Urinary bladder (tissue), 4 donors: ENCODE measurements around the gene HDLBP. TPM values are rescaled to one million over a fixed set of nuclear protein-coding genes. Genes with fewer than 3 reads are reported as not detected.
"Not testable (repeated sequence)": the region's sequence is repeated elsewhere in the genome, so short reads cannot be mapped to it uniquely, and the experiment has no call there.

Experiments
- DNase-seq: peaks from one replicate; pipeline ENCODE4 v3.0.0-alpha.2; 2015; ENCODE audit errors: extremely low spot score
- H3K27ac ChIP-seq: one replicate; pipeline ENCODE4 v1.5.1; 2013; ENCODE audit warnings: low read depth, mild to moderate bottlenecking, moderate library complexity
- H3K36me3 ChIP-seq: one replicate; pipeline ENCODE4 v1.6.1; 2013; ENCODE audit warnings: mild to moderate bottlenecking, moderate library complexity; ENCODE audit not compliant: insufficient read depth
- H3K4me1 ChIP-seq: one replicate; pipeline ENCODE4 v1.6.1; 2013; ENCODE audit warnings: mild to moderate bottlenecking, moderate library complexity; ENCODE audit not compliant: insufficient read depth
- H3K4me3 ChIP-seq: one replicate; pipeline ENCODE4 v1.5.1; 2013; ENCODE audit warnings: low read depth, low read length
- WGBS: extraction: QIAGEN DNeasy Blood & Tissue Kit; methylation state at CpG from one replicate; pipeline ENCODE4 v1.1.7; 2013; 5-methylcytosine and 5-hydroxymethylcytosine counted together
- polyA plus RNA-seq: library from polyadenylated mRNA; stranded (reverse); fragments of 200-250 nt; gene quantifications from one replicate; pipeline ENCODE4 v1.2.3, GENCODE V29; 2013
- total RNA-seq: library from RNA; depleted of rRNA; stranded (reverse); fragments of >200 nt; gene quantifications from one replicate; pipeline ENCODE4 v1.2.3, GENCODE V29; 2014
- donor health status: healthy with polysubstance abuse.
- donor health status: healthy.

The HDLBP gene
- total and polyA plus RNA-seq, 2 donors: 199 to 588 TPM

GRCh38 chr2:241321033-241321432 is 5.6 kb upstream of the HDLBP start:
- Histone ChIP-seq H3K27ac (no peak overlapping the region), H3K36me3 (no peaks in the 10 kb centered on the region), H3K4me1 (no peaks in the 10 kb centered on the region), H3K4me3 (no peak overlapping the region)
- WGBS: 32% methylated on average over 1 of the region's 1 CpG
- DNase-seq: no peak

DNA sequence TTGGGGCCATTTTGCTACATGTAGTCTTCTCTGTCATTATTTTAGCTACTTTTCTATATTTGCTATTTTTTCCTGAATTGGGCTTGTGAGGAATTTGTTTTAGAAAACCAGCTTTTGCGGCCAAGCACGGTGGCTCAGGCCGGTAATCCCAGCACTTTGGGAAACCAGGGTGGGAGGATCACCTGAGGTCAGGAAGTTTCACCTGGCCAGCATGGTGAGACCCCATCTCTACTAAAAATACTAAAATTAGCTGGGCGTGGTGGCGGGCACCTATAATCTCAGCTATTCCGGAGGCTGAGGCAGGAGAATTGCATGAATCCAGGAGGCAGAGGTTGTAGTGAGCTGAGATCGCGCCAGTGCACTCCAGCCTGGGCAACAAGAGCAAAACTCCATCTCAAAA is 4.9 kb upstream of the HDLBP start:
- DNase-seq: no peak
- WGBS: 91% methylated on average over 8 of the region's 8 CpGs

DNA sequence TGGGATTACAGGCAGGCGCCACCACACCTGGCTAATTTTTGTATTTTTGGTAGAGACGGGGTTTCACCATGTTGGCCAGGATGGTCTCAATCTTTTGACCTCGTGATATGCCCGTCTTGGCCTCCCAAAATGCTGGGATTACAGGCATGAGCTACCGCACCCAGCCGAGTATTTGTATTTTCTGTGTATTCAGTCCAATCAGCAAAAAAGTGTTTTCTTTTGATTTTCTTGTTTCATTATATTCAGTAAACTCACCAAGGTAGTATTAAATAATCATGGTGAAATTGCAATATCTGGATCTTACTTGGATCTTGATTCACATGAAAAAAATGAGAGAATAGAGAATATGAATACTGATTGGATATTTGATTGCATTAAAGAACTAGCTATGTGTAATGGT is 3.4 kb upstream of the HDLBP start:
- 92% methylated on average over 6 of the region's 6 CpGs for WGBS
- H3K4me1 ChIP-seq, H3K36me3 ChIP-seq, H3K4me3 ChIP-seq, DNase-seq, H3K27ac ChIP-seq: not testable (repeated sequence)

More for the DNA sequence above, 4.9 kb upstream of the HDLBP start:
- no peaks in the 10 kb centered on the region for H3K4me1 ChIP-seq
- H3K4me3 ChIP-seq: no peak overlapping the region
- no peak overlapping the region for H3K27ac ChIP-seq
- H3K36me3 ChIP-seq: no peaks in the 10 kb centered on the region

- no peaks in the 10 kb centered on the region for H3K4me1 ChIP-seq
- no peak for DNase-seq
- WGBS: 34% methylated on average over 4 of the region's 4 CpGs
- no peaks in the 10 kb centered on the region for H3K36me3 ChIP-seq
- no peak overlapping the region for H3K27ac ChIP-seq
- H3K4me3 ChIP-seq: peak overlapping the region; percentile 5
These were observed 1.9 kb upstream of the HDLBP start for GRCh38 chr2:241317391-241317790.

GRCh38 chr2:241316825-241317224 is 1.4 kb upstream of the HDLBP start:
- Histone ChIP-seq H3K36me3 (no peaks in the 10 kb centered on the region), H3K27ac (peak overlapping the region; percentile 86), H3K4me3 (peak overlapping the region; percentile 71), H3K4me1 (no peaks in the 10 kb centered on the region)
- WGBS: 7% methylated on average over 4 of the region's 4 CpGs
- DNase-seq: no peak

DNA sequence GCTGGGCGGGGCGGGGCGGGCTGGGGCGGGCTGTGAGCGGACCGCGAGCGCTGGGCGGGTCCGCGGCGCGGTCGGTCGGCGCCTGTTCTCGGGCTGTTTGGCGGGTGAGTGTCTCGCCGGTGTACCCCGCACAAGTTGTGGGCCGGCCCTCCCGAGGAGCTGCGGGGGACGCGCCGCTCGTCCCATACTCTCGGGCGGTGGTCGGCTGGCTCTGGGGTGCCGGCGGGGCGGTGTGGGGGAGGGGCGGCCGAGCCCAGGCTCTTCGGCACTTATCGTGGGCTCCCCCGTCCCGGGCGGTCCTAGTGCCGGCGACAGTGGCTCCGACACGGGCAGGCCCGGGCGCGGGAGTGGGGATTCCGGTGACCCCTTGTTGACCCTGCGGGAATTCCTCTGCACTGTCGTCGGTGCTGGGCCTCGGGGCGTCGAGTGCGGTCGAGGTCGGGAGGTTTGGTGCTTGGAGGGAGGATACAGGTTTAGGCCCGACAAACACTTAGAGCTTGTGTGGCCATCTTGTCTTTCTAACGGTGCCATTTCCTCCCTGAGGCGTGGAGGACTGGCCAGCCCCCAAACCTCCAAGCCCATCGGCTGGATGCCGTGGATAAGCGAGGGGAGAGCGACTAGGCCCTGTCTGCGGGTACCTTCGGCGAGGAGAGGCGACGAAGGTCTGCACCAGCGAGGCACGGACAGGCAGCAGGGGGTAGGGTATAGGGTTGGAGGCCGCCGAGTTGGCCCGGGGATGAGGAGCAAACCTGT is 583 bp upstream of the HDLBP start, which contains the start of gene SEPTIN2:
SEPTIN2 (plus strand) TSS at position 47 of the 753 bp plus-strand sequence. CDS start 8,308 bp downstream, outside the sequence.
- Histone ChIP-seq H3K27ac (peak within 1 kb of the TSS; percentile 99), H3K36me3 (no peaks in the 10 kb centered on the region), H3K4me3 (peak within 1 kb of the TSS; percentile 73), H3K4me1 (peaks cover 3% of the 10 kb centered on the region)
- peak; percentile 39 for DNase-seq
- whole genome bisulfite sequencing: under 1% methylated on average over 75 of the region's 75 CpGs

DNA sequence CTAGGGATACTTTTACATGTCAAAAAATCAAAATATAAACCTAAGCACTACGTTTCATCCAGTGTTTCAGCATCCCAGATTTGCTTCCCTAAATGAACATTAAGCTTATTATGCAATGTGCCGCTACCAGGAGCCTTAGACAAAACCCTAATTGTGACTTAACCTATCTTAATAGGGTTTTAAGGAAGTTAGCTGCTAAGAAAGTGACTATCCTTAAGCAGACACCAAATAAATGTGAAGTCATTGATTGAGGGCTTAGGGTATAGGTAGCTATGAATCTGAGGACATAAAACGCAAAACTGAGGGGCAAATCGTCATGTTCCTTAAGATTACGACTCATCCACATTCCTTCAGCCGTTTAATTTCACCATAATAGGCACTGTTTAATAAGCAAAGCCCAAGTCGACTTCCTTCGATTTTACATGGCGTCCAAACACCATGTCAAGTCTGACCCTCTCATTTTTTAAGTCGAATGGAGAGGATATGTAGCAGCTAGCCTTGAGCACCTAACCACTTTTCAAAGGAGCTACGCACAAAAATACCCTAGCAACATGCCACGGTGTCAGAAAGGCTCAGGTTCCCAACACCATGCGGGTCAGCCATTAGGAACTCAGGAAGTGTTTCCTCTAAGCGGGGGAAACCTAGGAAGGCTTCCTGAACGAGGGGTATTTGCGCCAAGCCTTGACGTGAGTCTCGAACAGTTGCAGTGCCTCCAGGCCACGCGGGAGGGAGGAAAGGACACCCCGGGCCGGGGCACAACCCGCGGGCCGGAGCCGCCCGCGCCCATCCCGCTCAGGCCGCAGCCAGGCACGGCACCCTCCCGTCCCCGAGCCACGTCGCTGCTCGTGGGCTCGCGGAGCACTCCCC is 1.0 kb downstream of the HDLBP start:
- peaks cover 3% of the 10 kb centered on the region for H3K4me1 ChIP-seq
- no peak for DNase-seq

DNA sequence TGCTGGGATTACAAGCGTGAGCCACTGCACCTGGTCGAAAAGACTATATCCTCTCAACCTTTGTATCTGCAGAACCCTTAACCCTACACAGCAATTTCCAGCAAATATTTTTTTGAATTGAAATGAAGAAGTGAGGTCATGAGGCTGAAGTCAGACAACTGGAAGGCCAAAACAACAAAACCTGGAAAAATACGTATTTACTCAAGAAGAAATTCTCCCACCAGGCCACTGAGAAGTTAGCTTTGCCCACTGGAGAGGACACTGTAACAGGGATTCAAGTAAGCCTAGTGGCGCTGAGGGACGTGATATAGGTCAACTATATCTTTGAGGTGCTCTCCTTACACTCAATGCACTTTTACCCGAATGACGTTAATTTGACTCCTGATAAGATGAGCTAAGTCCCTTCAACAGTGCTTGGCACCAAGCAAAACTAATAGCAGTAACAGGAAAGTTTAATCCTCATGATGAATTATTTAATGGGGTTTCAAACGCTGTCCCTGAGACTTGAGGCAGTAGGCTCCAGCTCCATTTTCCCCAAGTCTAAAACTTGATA is 1.9 kb downstream of the HDLBP start:
- 84% methylated on average over 8 of the region's 8 CpGs for WGBS
- Histone ChIP-seq H3K4me3 (no peak overlapping the region), H3K27ac (no peak overlapping the region), H3K36me3 (no peaks in the 10 kb centered on the region), H3K4me1 (peaks cover 3% of the 10 kb centered on the region)
- DNase-seq: no peak

More for the DNA sequence above, 1.0 kb downstream of the HDLBP start:
- WGBS: 3% methylated on average over 38 of the region's 38 CpGs
- Histone ChIP-seq H3K36me3 (no peaks in the 10 kb centered on the region), H3K27ac (peak overlapping the region; percentile 94), H3K4me3 (peak overlapping the region; percentile 73)

GRCh38 chr2:241312082-241312481 is 3.4 kb downstream of the HDLBP start:
- Histone ChIP-seq H3K4me3 (no peak overlapping the region), H3K27ac (no peak overlapping the region), H3K36me3 (no peaks in the 10 kb centered on the region), H3K4me1 (peaks cover 3% of the 10 kb centered on the region)
- WGBS: 66% methylated on average over 4 of the region's 4 CpGs
- DNase-seq: no peak

- no peak overlapping the region for H3K4me3 ChIP-seq
- 91% methylated on average over 13 of the region's 13 CpGs for WGBS
- no peak overlapping the region for H3K27ac ChIP-seq
- peaks cover 3% of the 10 kb centered on the region for H3K4me1 ChIP-seq
- no peaks in the 10 kb centered on the region for H3K36me3 ChIP-seq
- DNase-seq: no peak
These were observed 4.4 kb downstream of the HDLBP start for GRCh38 chr2:241310917-241311566.

DNA sequence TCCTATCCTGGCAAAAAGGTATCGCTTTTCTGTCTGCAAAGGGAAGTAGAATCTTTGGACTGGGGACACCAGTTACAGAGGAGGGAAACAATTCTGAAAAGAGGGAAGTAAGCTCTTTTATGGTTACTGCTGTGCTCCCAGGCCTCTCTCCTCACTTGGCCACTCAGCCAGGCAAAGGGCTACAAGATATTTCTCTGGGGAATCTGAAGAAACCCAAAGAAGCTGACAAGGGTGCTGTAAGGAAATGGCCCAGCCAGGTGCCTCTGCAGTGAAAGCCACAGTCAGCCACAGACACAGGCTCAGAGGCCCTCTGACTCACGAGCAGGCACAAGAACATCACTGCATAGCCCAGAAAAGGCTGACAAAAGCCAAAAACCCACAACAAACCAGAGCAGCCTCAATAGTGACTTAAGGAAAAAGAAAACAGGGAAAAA is 5.8 kb downstream of the HDLBP start:
- peaks cover 3% of the 10 kb centered on the region for H3K4me1 ChIP-seq
- H3K27ac ChIP-seq: no peak overlapping the region
- no peaks in the 10 kb centered on the region for H3K36me3 ChIP-seq
- 66% methylated on average over 2 of the region's 2 CpGs for WGBS
- no peak overlapping the region for H3K4me3 ChIP-seq
- DNase-seq: no peak

DNA sequence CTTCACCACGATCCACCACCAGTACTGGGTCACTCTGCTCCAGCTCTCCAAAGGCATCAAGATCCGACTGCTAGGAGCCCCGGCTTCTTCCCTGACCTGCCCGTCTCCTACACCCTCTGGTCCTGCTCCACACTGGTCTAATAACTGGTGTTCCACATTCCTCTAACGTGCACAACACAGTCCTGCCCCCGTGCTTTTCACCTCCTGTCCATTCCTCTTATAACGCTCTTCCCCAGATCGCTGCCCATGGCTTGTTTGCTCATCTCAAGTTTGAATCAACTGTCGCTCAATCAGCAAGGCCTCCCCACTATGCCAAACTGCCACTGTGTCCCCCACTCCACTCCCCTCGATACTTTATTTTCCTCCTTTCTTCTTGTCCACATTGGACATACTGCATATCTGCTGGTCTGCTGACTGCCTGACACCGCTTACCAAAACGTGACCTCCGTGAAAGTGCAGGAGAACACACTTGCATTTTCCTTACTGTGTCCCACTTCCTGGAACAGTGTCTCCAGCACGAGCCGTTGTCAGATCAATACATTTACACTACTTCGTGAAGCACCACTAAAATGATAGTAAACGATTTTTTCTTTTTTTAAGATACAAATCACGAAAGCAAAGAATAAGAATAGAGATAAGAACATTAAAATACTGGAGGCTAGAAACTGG is 6.5 kb downstream of the HDLBP start:
- Histone ChIP-seq H3K27ac (no peak overlapping the region), H3K4me1 (peaks cover 3% of the 10 kb centered on the region), H3K36me3 (no peaks in the 10 kb centered on the region), H3K4me3 (no peak overlapping the region)
- WGBS: 87% methylated on average over 18 of the region's 18 CpGs
- no peak for DNase-seq

DNA sequence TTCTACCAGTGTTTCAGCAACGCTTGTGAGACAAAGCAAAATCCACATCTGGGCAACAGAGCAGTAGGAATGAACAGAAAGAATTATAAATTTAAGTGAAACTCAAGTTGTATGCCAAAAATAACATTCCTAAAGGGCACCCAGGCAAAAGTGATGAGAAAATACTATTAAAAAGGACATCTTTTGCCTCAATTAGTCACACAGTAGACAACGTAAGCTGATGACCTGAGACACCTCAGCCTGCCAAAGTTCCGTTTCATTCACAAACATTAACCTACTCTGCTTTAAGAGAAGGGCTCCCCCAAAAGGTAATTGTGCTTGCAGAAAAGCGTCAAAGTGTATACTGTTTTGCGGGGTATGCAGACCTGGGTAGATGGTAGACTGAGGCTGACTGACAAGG is 7.2 kb downstream of the HDLBP start:
- Histone ChIP-seq H3K4me1 (peaks cover 3% of the 10 kb centered on the region), H3K36me3 (no peaks in the 10 kb centered on the region), H3K27ac (no peak overlapping the region), H3K4me3 (no peak overlapping the region)
- WGBS: 87% methylated on average over 5 of the region's 5 CpGs
- no peak for DNase-seq
